Gastroesophageal sphincter (tissue), 4 donors: Measurements from ENCODE around the gene WDR64. TPM values are rescaled to one million over a fixed set of nuclear protein-coding genes. Genes with fewer than 3 reads are reported as not detected.

Source experiments
- ATAC-seq: fragments of 150-250 bp; one replicate; pipeline ENCODE4 v1.9.1; 2016; ENCODE audit warnings: mild to moderate bottlenecking, moderate library complexity
- H3K27ac ChIP-seq, 4 donors: fragments of 200-600 bp; sonication (generic) in 3 of 4; 1 replicate in 3 of 4; 2 replicates in 1 of 4; pipeline ENCODE4 v1.5.1; 2016 to 2019
- H3K27me3 ChIP-seq: fragments of 200-600 bp; sonication (generic); one replicate; pipeline ENCODE4 v1.5.1; 2019
- H3K36me3 ChIP-seq, 2 donors: fragments of 200-600 bp; sonication (generic); one replicate each; pipeline ENCODE4 v1.5.1; 2019; ENCODE audit warnings: control low read depth in 1 of 2
- H3K4me1 ChIP-seq, 3 donors: fragments of 200-600 bp; sonication (generic); 1 replicate in 2 of 3; 2 replicates in 1 of 3; pipeline ENCODE4 v1.5.1; 2016 to 2019; ENCODE audit warnings: control low read depth in 2 of 3
- H3K4me3 ChIP-seq, 2 donors: fragments of 200-600 bp; sonication (generic); one replicate each; pipeline ENCODE4 v1.5.1; 2019; ENCODE audit warnings: mild to moderate bottlenecking in 1 of 2, moderate library complexity in 1 of 2
- H3K9me3 ChIP-seq, 3 donors: fragments of 200-600 bp; sonication (generic); one replicate each; pipeline ENCODE4 v1.5.1; 2017 to 2019; ENCODE audit warnings: control low read depth in 2 of 3
- EP300 ChIP-seq: sonication (generic); formaldehyde crosslinking; IDR thresholded peaks from one replicate; pipeline ENCODE4 v1.6.1; 2017; ENCODE audit warnings: antibody characterized with exemption, mild to moderate bottlenecking
- POLR2A ChIP-seq, 2 donors: fragments of 450-650 bp; IDR thresholded peaks; one replicate each; pipeline ENCODE4 v1.6.1; 2017; ENCODE audit warnings: antibody characterized with exemption in 2 of 2, mild to moderate bottlenecking in 2 of 2, moderate library complexity in 1 of 2
- POLR2AphosphoS5 ChIP-seq: sonication (generic); formaldehyde crosslinking; IDR thresholded peaks from one replicate; pipeline ENCODE4 v1.6.1; 2017; ENCODE audit warnings: antibody characterized with exemption
- WGBS, 2 donors: methylation state at CpG; one replicate each; pipeline ENCODE4 v1.1.5; 2018; ENCODE audit warnings: low coverage in 1 of 2; 5-methylcytosine and 5-hydroxymethylcytosine counted together
- total RNA-seq, 4 donors: library from RNA; depleted of rRNA; stranded (reverse); fragments of >200 nt; gene quantifications; one replicate each; pipeline ENCODE4 v1.1.0, GENCODE V29; 2016
- TF ChIP-seq, protein P1 (sequence below), 4 experiments: fragments of 200-600 bp in 2 of 4; fragments of 450-650 bp in 2 of 4; sonication (generic) in 1 of 4; IDR thresholded peaks; one replicate each; pipeline ENCODE4 v1.5.1; 2017 to 2019; ENCODE audit warnings: antibody characterized with exemption in 4 of 4, mild to moderate bottlenecking in 2 of 4, moderate library complexity in 2 of 4

Gene WDR64
- total RNA-seq, 4 donors from 2014 or later: 0.16 TPM; not detected in 3

DNA sequence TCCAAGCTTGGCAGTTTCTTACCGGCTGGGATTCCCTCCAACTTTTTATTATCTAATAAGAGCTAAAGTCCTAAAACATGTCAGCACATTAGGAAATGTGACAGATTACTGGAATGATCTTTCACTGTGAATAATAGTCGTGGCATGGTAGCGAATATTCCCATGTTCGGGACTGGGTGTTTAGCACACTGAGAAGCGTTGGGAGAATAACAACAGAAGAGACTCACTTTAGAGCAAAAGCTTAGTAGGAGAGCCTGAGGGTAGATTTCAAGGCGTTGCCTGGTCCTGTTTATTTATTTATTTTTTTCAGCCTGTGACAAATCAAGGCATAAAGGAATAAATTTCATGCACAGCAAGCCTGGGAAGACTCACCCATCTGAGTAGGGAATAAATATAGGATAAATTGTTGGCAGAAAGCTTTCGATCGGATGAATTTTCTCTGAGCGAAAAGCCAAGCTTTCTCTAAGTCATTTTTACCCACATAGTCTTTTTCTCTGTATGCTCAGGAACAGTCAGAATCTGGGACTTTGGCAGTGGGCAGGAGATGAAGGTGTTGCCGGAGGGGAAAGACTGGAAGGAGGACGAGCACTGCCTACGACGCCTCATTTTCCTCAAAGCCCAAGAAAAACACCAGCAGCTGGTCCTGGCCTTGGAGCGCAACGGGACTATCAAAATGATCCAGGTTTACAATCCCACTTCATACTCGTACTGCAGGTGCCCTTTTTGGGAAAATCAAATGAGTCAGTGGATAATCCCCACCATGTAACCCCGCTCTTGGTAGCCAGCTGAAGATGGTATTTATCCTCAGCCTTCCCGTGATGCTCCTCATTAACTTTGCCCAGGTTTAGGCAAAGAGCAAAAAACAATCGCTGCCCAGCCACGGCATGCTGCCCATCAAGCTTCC, 97.2 kb downstream of the WDR64 start:
- no peak overlapping the region for H3K27ac ChIP-seq
- no peak for ATAC-seq
- 57 to 58% methylated on average over 10 to 20 of the region's 20 CpGs for WGBS, 2 donors
- no peak overlapping the region for H3K4me3 ChIP-seq
- H3K36me3 ChIP-seq: no peaks in the 10 kb centered on the region
- H3K27me3 ChIP-seq: no peaks in the 10 kb centered on the region
- no peak for TF ChIP-seq POLR2AphosphoS5
- TF ChIP-seq POLR2A (IDR thresholded peaks at IDR 0.05): no peak
- no peak for TF ChIP-seq EP300
- TF ChIP-seq, protein P1, sequence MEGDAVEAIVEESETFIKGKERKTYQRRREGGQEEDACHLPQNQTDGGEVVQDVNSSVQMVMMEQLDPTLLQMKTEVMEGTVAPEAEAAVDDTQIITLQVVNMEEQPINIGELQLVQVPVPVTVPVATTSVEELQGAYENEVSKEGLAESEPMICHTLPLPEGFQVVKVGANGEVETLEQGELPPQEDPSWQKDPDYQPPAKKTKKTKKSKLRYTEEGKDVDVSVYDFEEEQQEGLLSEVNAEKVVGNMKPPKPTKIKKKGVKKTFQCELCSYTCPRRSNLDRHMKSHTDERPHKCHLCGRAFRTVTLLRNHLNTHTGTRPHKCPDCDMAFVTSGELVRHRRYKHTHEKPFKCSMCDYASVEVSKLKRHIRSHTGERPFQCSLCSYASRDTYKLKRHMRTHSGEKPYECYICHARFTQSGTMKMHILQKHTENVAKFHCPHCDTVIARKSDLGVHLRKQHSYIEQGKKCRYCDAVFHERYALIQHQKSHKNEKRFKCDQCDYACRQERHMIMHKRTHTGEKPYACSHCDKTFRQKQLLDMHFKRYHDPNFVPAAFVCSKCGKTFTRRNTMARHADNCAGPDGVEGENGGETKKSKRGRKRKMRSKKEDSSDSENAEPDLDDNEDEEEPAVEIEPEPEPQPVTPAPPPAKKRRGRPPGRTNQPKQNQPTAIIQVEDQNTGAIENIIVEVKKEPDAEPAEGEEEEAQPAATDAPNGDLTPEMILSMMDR (IDR thresholded peaks at IDR 0.05): no peak
- no peaks in the 10 kb centered on the region for H3K9me3 ChIP-seq
- H3K4me1 ChIP-seq: no peaks in the 10 kb centered on the region

DNA sequence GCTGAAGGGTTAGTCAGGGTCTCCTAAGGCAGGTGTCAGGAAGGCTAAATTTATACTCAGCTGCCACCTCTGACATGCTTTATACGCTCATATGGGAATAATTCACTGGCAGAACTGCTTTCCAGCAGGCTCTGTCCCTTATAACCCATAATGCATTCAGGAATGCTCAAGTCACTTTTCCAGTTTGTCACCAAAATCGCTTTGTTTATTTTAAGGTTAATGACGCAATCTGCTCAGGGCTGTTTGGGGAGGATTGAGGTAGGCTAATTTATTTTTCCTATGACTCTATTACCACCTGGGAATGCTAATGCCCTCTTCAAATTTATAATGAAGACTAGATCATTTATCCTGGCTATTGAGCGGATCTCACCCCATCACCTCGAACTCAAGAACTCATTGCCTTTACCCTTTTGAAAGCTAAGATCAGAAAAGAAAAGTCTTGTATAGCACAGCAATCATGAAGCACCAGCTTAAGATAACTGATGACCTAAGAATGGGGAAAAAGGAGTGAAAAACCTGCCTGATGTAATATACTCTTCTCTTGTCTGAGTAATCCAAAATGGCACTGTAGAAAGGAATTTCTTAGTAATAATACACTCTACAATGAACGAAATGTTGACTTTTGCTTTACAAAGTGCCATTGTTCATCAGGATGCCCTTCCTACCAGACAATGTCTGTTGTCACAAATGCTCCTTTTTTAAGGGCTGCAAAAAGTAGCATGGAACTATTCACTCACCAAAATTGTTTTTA, 98.0 kb downstream of the WDR64 start:
- Histone ChIP-seq H3K4me1 (no peaks in the 10 kb centered on the region), H3K27me3 (no peaks in the 10 kb centered on the region), H3K27ac (no peak overlapping the region), H3K36me3 (no peaks in the 10 kb centered on the region), H3K9me3 (no peaks in the 10 kb centered on the region), H3K4me3 (no peak overlapping the region)
- TF ChIP-seq, protein P1 (IDR thresholded peaks at IDR 0.05): no peak
- TF ChIP-seq POLR2AphosphoS5 (no peak), EP300 (no peak), POLR2A (IDR thresholded peaks at IDR 0.05) (no peak)
- WGBS, 2 donors: 71 to 82% methylated on average over 4 to 6 of the region's 6 CpGs
- no peak for ATAC-seq

DNA sequence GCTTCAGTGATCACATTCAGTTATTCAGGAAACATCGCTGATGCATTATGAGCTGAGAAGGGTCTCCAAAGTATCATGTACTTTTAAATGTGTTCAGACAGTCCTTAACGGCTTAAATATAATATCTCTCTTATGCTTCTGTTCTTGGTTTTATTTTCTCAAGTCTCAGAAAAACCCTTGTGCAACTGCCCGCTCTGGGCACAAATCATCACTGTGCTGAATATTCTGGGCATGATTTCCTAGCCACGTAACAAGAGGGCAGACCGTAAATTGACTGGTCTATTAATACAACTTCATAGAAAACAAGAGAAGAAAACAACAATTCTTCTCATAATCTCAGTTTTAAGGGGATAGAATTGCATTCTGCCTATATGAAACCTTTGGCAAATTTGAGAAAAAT, 99.4 kb downstream of the WDR64 start:
- WGBS, 2 donors: 60 to 86% methylated on average over 4 to 5 of the region's 5 CpGs

DNA sequence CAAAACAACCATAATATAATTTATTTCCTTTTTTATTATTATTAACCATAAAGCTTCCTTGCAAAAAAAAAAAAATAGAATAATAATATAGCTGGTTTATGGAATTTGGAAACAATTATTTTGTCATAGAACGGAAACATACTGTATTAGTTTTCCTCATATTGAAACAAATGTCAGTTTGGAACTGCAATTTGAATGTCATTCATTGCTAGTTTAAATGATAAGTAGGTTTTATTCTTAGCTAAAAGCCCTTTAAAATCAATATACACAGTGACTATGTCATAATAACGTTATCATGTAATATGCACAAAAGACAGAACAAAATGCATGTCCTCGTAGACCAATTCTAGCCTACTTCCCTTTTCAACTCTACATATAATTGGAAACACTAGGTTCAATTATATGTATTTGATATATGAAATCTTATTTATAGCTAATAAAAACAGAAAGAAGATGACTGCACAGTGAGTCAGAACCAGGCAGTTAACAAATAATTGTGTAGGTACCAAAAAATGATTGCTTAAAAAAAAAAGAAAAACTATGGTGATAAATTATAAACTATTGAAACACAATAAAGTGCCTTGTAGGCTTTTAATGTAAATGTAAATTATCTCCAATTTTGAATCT, 110.7 kb downstream of the WDR64 start:
- Histone ChIP-seq H3K27ac (no peak overlapping the region), H3K4me1 (no peaks in the 10 kb centered on the region), H3K27me3 (no peaks in the 10 kb centered on the region), H3K4me3 (no peak overlapping the region), H3K9me3 (no peaks in the 10 kb centered on the region), H3K36me3 (no peaks in the 10 kb centered on the region)
- no peak for ATAC-seq
- TF ChIP-seq, protein P1 (IDR thresholded peaks at IDR 0.05): no peak
- TF ChIP-seq EP300 (no peak), POLR2AphosphoS5 (no peak), POLR2A (IDR thresholded peaks at IDR 0.05) (no peak)
- 68 to 75% methylated on average over 3 of the region's 3 CpGs for WGBS, 2 donors

More for the DNA sequence above, 99.4 kb downstream of the WDR64 start:
- no peak overlapping the region for H3K27ac ChIP-seq
- H3K36me3 ChIP-seq: no peaks in the 10 kb centered on the region
- H3K4me3 ChIP-seq: no peak overlapping the region
- no peaks in the 10 kb centered on the region for H3K4me1 ChIP-seq
- ATAC-seq: no peak
- no peak for TF ChIP-seq POLR2A (IDR thresholded peaks at IDR 0.05)
- H3K9me3 ChIP-seq: peaks cover 0 to 9% (median 0%) of the 10 kb centered on the region in 3 donors
- H3K27me3 ChIP-seq: no peaks in the 10 kb centered on the region

DNA sequence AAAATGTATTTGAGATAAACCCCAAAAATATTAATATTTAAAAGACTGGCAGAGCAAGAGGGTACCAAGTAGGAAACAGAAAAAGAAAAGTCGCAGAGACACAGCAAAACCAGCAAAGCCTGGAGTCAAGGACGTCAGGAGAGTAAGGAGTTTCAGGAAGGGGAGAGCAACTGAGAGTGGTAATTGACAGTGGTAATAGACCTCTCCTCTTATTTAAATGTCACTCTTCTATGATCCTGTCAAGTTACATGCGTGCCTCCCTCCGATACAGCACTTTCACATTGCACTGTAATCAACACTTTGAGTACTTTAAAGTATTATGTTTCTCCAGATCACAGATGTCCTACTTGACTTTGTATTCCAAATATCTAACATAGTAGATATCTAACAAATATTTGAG, 113.3 kb downstream of the WDR64 start:
- WGBS, 2 donors: 64 to 77% methylated on average over 4 of the region's 4 CpGs
- TF ChIP-seq POLR2AphosphoS5 (no peak), POLR2A (IDR thresholded peaks at IDR 0.05) (no peak), EP300 (no peak)
- TF ChIP-seq, protein P1 (IDR thresholded peaks at IDR 0.05): no peak
- Histone ChIP-seq H3K9me3 (no peaks in the 10 kb centered on the region), H3K27ac (no peak overlapping the region), H3K4me1 (no peaks in the 10 kb centered on the region), H3K4me3 (no peak overlapping the region), H3K36me3 (no peaks in the 10 kb centered on the region), H3K27me3 (no peaks in the 10 kb centered on the region)
- no peak for ATAC-seq
